Amygdala (tissue), 56 donors: ENCODE measurements around the gene CHM.
"Not testable (repeated sequence)": the region's sequence is repeated elsewhere in the genome, so short reads cannot be mapped to it uniquely, and the experiment has no call there.

Source experiments
- DNase-seq, 56 donors: peaks; one replicate each; lab custom pipeline; 2025; lab: John Stamatoyannopoulos, UW

CHM gene

DNA sequence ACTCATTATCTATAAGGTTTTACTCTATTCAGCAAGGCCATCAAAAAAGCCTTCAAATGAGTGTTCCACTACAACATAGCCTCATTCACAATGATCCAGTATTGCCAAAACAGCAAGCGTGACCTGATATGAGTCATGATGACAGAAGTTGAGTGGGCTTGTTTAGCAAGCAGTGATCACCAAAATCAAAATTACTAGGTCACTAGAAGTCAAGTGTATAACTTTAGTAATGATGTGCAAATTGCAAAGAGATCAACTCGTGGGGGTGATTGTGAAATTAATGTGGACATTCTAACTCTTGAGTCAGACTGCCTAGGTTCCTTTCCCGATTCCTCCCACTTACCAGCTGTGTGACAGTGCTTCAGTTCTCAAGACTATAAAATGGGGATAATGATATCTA lies 124.5 kb downstream of the CHM start:
- DNase-seq = peak in 3 of 56 donors; percentile 0 to 1 (median 1)

- DNase-seq = not testable (repeated sequence)
Observed at GRCh38 chrX:85916656-85917280, 130.6 kb downstream of the CHM start.

DNA sequence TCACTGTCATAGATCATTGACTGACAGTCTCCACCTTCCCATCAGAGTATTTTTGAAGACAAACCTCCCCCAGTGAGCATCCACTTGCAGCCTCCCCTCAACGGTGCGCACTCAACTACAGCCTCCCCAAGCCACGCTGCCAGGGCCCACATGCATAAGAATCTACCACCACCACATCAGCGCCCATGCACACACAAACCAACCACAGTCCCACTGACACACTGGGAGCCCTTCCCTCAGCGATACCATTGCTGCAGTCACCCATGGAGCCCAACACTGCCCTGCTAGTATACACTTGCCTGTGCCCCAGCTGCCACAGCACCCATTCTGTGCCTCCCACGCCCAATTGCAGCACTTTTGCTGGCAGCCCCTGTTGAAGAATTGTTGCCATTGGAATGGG lies 132.9 kb downstream of the CHM start:
- DNase-seq = no peak

- no peak for DNase-seq
Observed at GRCh38 chrX:85907316-85907715, 140.0 kb downstream of the CHM start.

DNA sequence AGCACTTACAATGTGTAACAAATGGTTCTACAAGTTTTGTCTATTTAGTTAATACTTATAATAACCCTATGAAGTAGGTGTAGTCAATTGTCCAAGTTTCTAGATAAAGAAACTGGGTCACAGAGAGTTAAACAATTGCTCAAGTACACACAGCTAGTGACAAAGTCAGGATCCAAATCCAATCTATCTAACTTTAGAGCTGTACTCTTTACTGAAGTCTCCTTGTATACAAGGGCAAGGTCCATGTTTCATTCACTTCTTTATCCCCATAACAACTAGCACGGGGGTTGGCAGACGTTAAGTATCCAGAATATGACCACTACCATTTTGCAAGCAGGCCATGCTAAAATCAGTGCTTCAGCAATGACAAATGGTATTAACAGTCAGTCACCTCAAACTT lies 141.0 kb downstream of the CHM start:
- DNase-seq = no peak

DNA sequence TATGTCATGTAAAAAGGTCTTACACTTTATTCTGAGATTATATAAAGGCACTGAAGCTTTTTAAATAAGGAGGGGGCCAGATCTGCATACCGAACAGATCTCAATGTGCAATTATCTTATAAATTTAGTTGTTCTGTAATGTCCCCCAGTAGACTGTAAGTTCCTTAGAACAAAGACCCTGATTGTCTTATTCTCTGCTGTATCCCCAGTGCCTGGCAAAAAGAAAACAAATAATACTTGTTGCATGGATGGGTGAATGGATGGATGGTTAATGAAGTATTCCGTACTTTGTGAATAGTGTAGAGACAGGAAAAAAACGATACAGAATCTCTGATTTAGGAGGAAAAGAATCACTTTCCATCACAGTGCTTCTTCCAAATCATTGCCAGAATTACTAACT lies 141.5 kb downstream of the CHM start:
- no peak for DNase-seq

GRCh38 chrX:85903692-85904471 lies 143.5 kb downstream of the CHM start:
- no peak for DNase-seq

- DNase-seq = no peak
Observed at GRCh38 chrX:85897362-85898126, 149.8 kb downstream of the CHM start.

DNA sequence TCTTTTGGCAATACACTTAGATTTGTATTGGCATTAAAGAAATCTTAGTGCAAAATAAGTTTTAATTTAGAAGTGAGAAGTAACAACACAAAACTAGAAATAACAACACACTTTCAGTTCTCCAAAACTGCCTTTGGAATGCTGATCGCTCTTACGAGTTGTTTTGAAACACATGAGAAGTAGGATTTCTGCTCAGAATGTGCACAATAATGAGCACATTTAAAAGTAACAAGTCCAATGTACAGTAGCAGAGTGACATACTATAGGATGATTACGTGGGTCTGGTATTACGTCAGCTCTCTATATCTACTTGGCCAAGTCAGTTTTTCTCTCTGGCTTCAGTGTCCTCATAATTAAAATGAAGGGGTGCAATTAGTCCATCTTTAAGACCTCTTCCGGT lies 164.8 kb downstream of the CHM start:
- DNase-seq = no peak

- DNase-seq = no peak
Observed at GRCh38 chrX:85870585-85870984, 176.8 kb downstream of the CHM start.

- no peak for DNase-seq
Observed at GRCh38 chrX:85865324-85865723, 182.0 kb downstream of the CHM start.

GRCh38 chrX:85859426-85859825 lies 187.9 kb downstream of the CHM start:
- no peak for DNase-seq

DNA sequence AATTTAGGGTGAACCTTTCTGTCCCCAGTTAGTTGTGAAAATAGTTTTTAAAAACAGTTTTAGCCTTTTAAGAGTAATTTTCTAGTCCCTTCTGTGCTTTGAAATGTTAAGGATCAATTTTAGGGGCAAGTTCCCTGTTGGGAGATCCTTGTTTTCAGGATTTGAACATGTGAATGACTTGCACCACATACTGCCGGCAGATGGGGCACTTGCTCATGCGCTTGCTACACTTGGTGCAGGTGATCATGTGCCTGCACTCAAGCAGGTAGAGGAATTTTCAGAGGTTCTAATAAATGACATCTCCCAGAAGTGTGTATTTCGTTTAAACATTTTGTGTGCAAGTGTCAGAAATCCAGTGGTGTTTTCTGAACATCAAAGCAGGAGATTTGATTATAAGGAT lies 195.9 kb downstream of the CHM start:
- peak in 3 of 56 donors; percentile 1 to 18 (median 8) for DNase-seq

DNA sequence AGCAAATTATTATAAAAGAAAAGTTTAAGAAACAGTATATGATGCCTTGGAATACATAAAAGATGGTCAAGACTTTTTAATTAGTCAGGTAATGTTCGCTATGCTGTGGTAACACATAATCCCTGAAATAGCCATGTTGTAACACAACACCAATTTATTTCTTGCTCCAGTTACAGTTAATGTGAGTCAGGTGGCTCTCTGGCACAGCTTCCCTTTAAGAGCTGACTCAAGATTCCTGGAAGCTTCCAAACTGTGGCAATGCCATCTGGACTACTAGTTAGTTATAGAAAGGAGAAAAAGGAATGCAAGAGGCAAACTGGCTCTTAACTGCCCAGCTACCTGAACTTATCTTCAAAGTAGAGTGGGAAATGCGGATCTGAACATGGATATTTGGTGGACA lies 210.5 kb downstream of the CHM start:
- DNase-seq = no peak

DNA sequence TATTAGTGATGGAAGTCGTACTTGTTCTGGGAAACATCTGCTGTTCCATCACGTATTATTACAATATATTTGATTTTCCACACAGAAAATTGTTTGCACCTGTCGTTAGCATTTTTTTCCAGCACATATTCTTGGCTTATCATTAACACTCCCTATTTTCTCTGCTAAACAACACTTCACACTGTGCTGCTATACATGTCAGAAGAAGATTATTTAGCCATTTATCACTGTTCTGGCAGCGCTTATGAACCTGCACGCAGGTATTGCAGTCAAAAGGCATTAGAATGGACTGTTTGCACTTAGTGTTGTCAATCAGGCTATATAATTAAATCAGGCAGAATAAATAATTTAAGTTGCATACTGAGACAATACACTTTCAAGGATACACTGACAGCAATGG lies 218.6 kb downstream of the CHM start:
- DNase-seq = no peak

DNA sequence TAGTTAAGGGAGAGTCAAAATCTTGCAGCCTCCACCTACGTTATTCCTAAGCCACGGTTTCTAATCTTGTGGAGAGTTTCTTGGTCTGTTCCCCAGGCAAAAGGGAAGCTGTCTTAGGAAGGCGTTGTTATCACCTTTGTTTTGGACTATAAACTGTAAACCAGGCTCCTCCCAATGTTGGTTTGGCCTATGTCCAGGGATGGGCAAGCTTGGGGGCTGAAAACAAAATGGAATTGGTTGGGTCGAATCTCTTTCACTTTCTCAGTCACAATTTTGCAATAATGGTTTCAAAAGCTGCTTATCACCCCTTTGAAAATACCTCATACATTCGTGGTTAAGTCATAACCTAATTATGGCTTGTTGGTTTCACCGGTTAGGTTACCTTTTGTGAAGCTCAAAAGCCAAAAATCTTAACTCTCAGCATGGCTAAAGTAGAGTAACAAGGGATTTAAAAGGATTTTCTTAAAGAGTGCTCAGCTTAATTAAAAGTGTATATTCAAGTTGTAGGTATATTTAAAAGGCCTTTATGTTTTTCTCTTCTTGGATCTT lies 232.1 kb downstream of the CHM start:
- no peak for DNase-seq
